PC-9 (cell line): Measurements from ENCODE around the gene EXOC4. TPM values are rescaled to one million over a fixed set of nuclear protein-coding genes. Genes with fewer than 3 reads are reported as not detected.

Experiments used
- BruUV-seq: library from RNA; stranded (reverse); fragments of 400-500 nt; replicated peaks from 2 replicates; lab custom pipeline; 2021; lab: Mats Ljungman, UMichigan
- CTCF ChIA-PET: fragments of 300-600 bp; sonication (Branson Sonifier 250); formaldehyde crosslinking; loops from one replicate; lab custom pipeline; 2022; ENCODE audit warnings: antibody characterized with exemption; lab: Charles Lee
- POLR2A ChIA-PET: fragments of 300-600 bp; sonication (Branson Sonifier 250); formaldehyde crosslinking; loops from one replicate; lab custom pipeline; 2022; ENCODE audit warnings: antibody characterized with exemption; ENCODE audit not compliant: unreplicated experiment; lab: Charles Lee
- DNase-seq, 2 experiments: peaks; one replicate each; pipeline versions ENCODE4 v3.0.0 to v3.0.0-alpha.2; 2015 to 2022; ENCODE audit warnings: mixed read lengths in 1 of 2
- H2AFZ ChIP-seq: fragments of 200-600 bp; sonication (generic); 2 replicates; pipeline ENCODE4 v1.8.1; 2017; ENCODE audit warnings: antibody characterized with exemption
- H3F3A ChIP-seq: fragments of 200-600 bp; sonication (generic); 2 replicates; pipeline ENCODE4 v1.8.1; 2017; ENCODE audit warnings: antibody characterized with exemption, mild to moderate bottlenecking, low read depth; ENCODE audit not compliant: insufficient read depth
- H3K27ac ChIP-seq: fragments of 200-600 bp; sonication (generic); 2 replicates; pipeline ENCODE4 v1.6.1; 2016; ENCODE audit warnings: mixed run types
- H3K27me3 ChIP-seq: fragments of 200-600 bp; sonication (generic); 2 replicates; pipeline ENCODE4 v1.6.1; 2016; ENCODE audit warnings: low read depth, mixed run types; ENCODE audit not compliant: insufficient read depth
- H3K36me3 ChIP-seq: fragments of 200-600 bp; sonication (generic); 2 replicates; pipeline ENCODE4 v1.6.1; 2016; ENCODE audit warnings: low read depth, mixed run types
- H3K4me1 ChIP-seq: fragments of 200-600 bp; sonication (generic); replicated peaks from 2 replicates; pipeline ENCODE4 v1.6.1; 2016; ENCODE audit warnings: mixed run types; ENCODE audit not compliant: insufficient read depth
- H3K4me2 ChIP-seq: fragments of 200-600 bp; sonication (generic); 2 replicates; pipeline ENCODE4 v1.6.1; 2017; ENCODE audit warnings: mixed run types
- H3K4me3 ChIP-seq: fragments of 200-600 bp; sonication (generic); 2 replicates; pipeline ENCODE4 v1.6.1; 2016; ENCODE audit warnings: mixed run types
- H3K79me2 ChIP-seq: fragments of 200-600 bp; sonication (generic); 2 replicates; pipeline ENCODE4 v1.6.1; 2017; ENCODE audit warnings: low read depth, mixed run types
- H3K9me2 ChIP-seq: fragments of 200-600 bp; sonication (generic); 2 replicates; pipeline ENCODE4 v1.8.1; 2017; ENCODE audit warnings: mild to moderate bottlenecking; ENCODE audit not compliant: insufficient read depth
- H3K9me3 ChIP-seq: fragments of 200-600 bp; sonication (generic); 2 replicates; pipeline ENCODE4 v1.8.1; 2016; ENCODE audit warnings: low read depth; ENCODE audit not compliant: insufficient read depth
- H4K20me1 ChIP-seq: fragments of 200-600 bp; sonication (generic); 2 replicates; pipeline ENCODE4 v1.8.1; 2017; ENCODE audit not compliant: insufficient read depth
- EZH2 ChIP-seq: fragments of 200-600 bp; sonication (generic); IDR thresholded peaks from 2 replicates; pipeline ENCODE4 v1.8.0; 2017; ENCODE audit warnings: antibody characterized with exemption, low read depth
- intact Hi-C: fragments of 100-400 bp; cut with micrococcal nuclease; formaldehyde crosslinking; loops from one replicate; pipeline ENCODE4 v1.10.0; 2022; ENCODE audit not compliant: unreplicated experiment
- total RNA-seq: library from RNA; stranded (reverse); gene quantifications from 2 replicates; pipeline ENCODE4 v1.2.3, GENCODE V29; 2021
- TF ChIP-seq, protein P1 (sequence below): fragments of 200-600 bp; sonication (generic); conservative IDR thresholded peaks from 2 replicates; pipeline ENCODE4 v1.6.1; 2017; ENCODE audit warnings: mixed run types, antibody characterized with exemption, mild to moderate bottlenecking, moderate library complexity

Gene EXOC4
- total RNA-seq, 1 experiment from 2014 or later: 101 TPM

- Histone ChIP-seq H3K36me3 (no peaks in the 10 kb centered on the region), H3K79me2 (no peaks in the 10 kb centered on the region), H4K20me1 (no peaks in the 10 kb centered on the region), H3K27ac (no peak overlapping the region), H3K4me2 (no peak overlapping the region), H3K9me2 (no peaks in the 10 kb centered on the region), H3K4me3 (no peak overlapping the region), H3K27me3 (peaks cover 45% of the 10 kb centered on the region), H3K4me1 (no peaks in the 10 kb centered on the region), H3F3A (no peaks in the 10 kb centered on the region), H3K9me3 (no peaks in the 10 kb centered on the region; the same call in 1 of the 2 replicates), H2AFZ (no peak overlapping the region)
- ChIA-PET CTCF (no interaction called here), POLR2A (no interaction called here)
- intact Hi-C loops: no loop called here
- DNase-seq: no peak
- BruUV-seq: no TSS peak
- no peak for TF ChIP-seq EZH2
- TF ChIP-seq, protein P1, sequence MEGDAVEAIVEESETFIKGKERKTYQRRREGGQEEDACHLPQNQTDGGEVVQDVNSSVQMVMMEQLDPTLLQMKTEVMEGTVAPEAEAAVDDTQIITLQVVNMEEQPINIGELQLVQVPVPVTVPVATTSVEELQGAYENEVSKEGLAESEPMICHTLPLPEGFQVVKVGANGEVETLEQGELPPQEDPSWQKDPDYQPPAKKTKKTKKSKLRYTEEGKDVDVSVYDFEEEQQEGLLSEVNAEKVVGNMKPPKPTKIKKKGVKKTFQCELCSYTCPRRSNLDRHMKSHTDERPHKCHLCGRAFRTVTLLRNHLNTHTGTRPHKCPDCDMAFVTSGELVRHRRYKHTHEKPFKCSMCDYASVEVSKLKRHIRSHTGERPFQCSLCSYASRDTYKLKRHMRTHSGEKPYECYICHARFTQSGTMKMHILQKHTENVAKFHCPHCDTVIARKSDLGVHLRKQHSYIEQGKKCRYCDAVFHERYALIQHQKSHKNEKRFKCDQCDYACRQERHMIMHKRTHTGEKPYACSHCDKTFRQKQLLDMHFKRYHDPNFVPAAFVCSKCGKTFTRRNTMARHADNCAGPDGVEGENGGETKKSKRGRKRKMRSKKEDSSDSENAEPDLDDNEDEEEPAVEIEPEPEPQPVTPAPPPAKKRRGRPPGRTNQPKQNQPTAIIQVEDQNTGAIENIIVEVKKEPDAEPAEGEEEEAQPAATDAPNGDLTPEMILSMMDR: no peak
Observed at GRCh38 chr7:133217773-133218172, 35.1 kb upstream of the EXOC4 start.

GRCh38 chr7:133230591-133231194 is 22.2 kb upstream of the EXOC4 start:
- intact Hi-C loops: no loop called here
- no TSS peak for BruUV-seq
- TF ChIP-seq, protein P1: peak; percentile 88
- no peak for TF ChIP-seq EZH2

DNA sequence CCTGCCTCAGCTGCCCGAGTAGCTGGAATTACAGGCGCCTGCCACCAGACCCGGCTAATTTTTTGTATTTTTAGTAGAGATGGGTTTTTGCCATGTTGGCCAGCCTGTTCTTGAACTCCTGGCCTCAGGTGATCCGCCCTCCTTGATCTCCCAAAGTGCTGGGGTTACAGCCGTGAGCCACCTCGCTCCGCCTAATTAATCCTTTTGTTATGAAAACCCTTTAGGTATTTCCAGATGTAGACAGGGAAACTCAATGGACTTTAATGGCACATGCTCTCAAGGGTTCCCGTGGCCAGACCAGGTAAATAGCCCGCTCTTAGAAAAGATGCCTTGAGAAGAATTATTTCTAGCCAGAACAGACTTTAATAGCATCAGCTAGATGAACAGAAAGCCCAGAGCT is 19.7 kb upstream of the EXOC4 start:
- Histone ChIP-seq H3K4me3 (no peak overlapping the region), H3K27me3 (peaks cover 36% of the 10 kb centered on the region), H3K27ac (no peak overlapping the region), H3K79me2 (no peaks in the 10 kb centered on the region), H2AFZ (no peak overlapping the region), H3K4me2 (no peak overlapping the region), H4K20me1 (no peaks in the 10 kb centered on the region), H3K9me3 (no peaks in the 10 kb centered on the region), H3K36me3 (no peaks in the 10 kb centered on the region), H3K4me1 (no peaks in the 10 kb centered on the region), H3F3A (no peaks in the 10 kb centered on the region), H3K9me2 (no peaks in the 10 kb centered on the region)
- CTCF ChIA-PET: no interaction called here
- POLR2A ChIA-PET: no interaction called here
- no TSS peak for BruUV-seq
- TF ChIP-seq, protein P1: no peak
- no peak for TF ChIP-seq EZH2
- intact Hi-C loops: no loop called here
- DNase-seq: no peak

More at GRCh38 chr7:133230591-133231194, 22.2 kb upstream of the EXOC4 start:
- Histone ChIP-seq H4K20me1 (no peaks in the 10 kb centered on the region), H3K27me3 (peaks cover 42% of the 10 kb centered on the region), H3K4me1 (no peaks in the 10 kb centered on the region), H3K4me2 (no peak overlapping the region), H3K9me2 (no peaks in the 10 kb centered on the region), H3K9me3 (no peaks in the 10 kb centered on the region), H3K79me2 (no peaks in the 10 kb centered on the region), H3F3A (no peaks in the 10 kb centered on the region), H3K36me3 (no peaks in the 10 kb centered on the region), H2AFZ (no peak overlapping the region), H3K27ac (no peak overlapping the region), H3K4me3 (no peak overlapping the region)
- ChIA-PET POLR2A (no interaction called here), CTCF (interaction anchor here (0.6 kb wide), 1 partner anchor 235 kb away, joined by 3 read pairs; no protein-coding TSS in a partner anchor)
- peak in 1 of 2 experiments; percentile 25 for DNase-seq
